Dendritic cell treated with granulocyte-macrophage colony-stimulating factor and Interleukin-4, amounts not matched to agents 40 ng/mL and 50 ng/mL, for 4 days (primary cell): Measurements from ENCODE around the gene VPS35L.

Source experiments
- H3K27ac Mint-ChIP-seq: one replicate; pipeline ENCODE4 v1.8.0; 2022; ENCODE audit warnings: mild to moderate bottlenecking, mixed read lengths
- H3K27me3 Mint-ChIP-seq: one replicate; pipeline ENCODE4 v1.8.0; 2022; ENCODE audit warnings: mild to moderate bottlenecking, mixed read lengths
- H3K36me3 Mint-ChIP-seq: one replicate; pipeline ENCODE4 v1.8.0; 2022; ENCODE audit warnings: low read depth, mixed read lengths
- H3K4me1 Mint-ChIP-seq: one replicate; pipeline ENCODE4 v1.8.0; 2022; ENCODE audit warnings: low read depth, mixed read lengths
- H3K4me3 Mint-ChIP-seq: one replicate; pipeline ENCODE4 v1.8.0; 2022; ENCODE audit warnings: mild to moderate bottlenecking, moderate library complexity, mixed read lengths
- H3K9me3 Mint-ChIP-seq: one replicate; pipeline ENCODE4 v1.8.0; 2022; ENCODE audit warnings: mixed read lengths
- intact Hi-C: fragments of 100-400 bp; cut with micrococcal nuclease; formaldehyde crosslinking; loops from one replicate; pipeline ENCODE4 v1.15.0; 2022

The VPS35L gene

GRCh38 chr16:19746561-19746960 is 191.1 kb downstream of the VPS35L start:
- no peak overlapping the region for H3K4me3 Mint-ChIP-seq
- H3K27me3 Mint-ChIP-seq, result no peaks in the 10 kb centered on the region
- no peaks in the 10 kb centered on the region for H3K4me1 Mint-ChIP-seq
- H3K9me3 Mint-ChIP-seq, result no peaks in the 10 kb centered on the region
- H3K36me3 Mint-ChIP-seq, result no peaks in the 10 kb centered on the region
- H3K27ac Mint-ChIP-seq, result no peak overlapping the region
- intact Hi-C loops, result no loop called here

- intact Hi-C loops, result no loop called here
- no peaks in the 10 kb centered on the region for H3K27me3 Mint-ChIP-seq
- H3K9me3 Mint-ChIP-seq, result no peaks in the 10 kb centered on the region
- no peaks in the 10 kb centered on the region for H3K36me3 Mint-ChIP-seq
- H3K4me1 Mint-ChIP-seq, result no peaks in the 10 kb centered on the region
- no peak overlapping the region for H3K27ac Mint-ChIP-seq
- H3K4me3 Mint-ChIP-seq, result no peak overlapping the region
These were observed 193.1 kb downstream of the VPS35L start for GRCh38 chr16:19748389-19749168.

DNA sequence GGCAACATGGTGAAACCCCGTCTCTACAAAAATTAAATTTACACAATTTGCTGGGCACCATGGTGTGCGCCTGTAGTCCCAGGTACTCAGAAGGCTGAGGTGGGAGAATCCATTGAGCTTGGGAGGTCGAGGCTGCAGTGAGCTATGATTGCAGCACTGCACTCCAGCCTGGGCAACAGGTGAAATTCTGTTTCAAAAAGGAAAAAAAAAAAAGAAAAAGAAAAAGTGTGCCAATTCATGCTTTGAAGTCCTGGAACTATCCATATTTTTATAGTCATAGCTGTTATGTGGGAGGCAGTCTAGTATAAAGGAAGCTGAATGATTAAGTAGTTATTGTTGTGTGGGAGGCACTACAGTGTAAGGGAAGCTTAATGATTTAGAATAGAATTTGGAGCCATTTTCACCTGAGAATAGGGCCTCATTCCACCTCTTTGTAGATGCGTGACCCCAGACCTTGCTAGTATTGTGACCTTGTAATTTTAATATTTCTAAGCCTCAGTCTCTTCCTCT is 194.1 kb downstream of the VPS35L start:
- no peaks in the 10 kb centered on the region for H3K27me3 Mint-ChIP-seq

More for the DNA sequence above, 194.1 kb downstream of the VPS35L start:
- no peaks in the 10 kb centered on the region for H3K4me1 Mint-ChIP-seq
- no peak overlapping the region for H3K27ac Mint-ChIP-seq
- H3K9me3 Mint-ChIP-seq, result no peaks in the 10 kb centered on the region
- intact Hi-C loops, result no loop called here
- H3K4me3 Mint-ChIP-seq, result no peak overlapping the region
- no peaks in the 10 kb centered on the region for H3K36me3 Mint-ChIP-seq
